HL-60 (cell line): ENCODE measurements around the gene PXDN.

Source experiments
- GABPA ChIP-seq: IDR thresholded peaks from 2 replicates; pipeline ENCODE4 v1.6.1; 2012; ENCODE audit warnings: low read depth
- POLR2AphosphoS5 ChIP-seq: IDR thresholded peaks from 2 replicates; pipeline ENCODE4 v1.6.1; 2012; ENCODE audit warnings: low read depth
- SPI1 ChIP-seq: IDR thresholded peaks from 2 replicates; pipeline ENCODE4 v1.6.1; 2012; ENCODE audit warnings: low read depth, mild to moderate bottlenecking, borderline replicate concordance
- TF ChIP-seq, protein P1 (sequence below): IDR thresholded peaks from one replicate; pipeline ENCODE4 v1.5.1; 2011; ENCODE audit warnings: low read length, control low read depth, inconsistent platforms; ENCODE audit not compliant: insufficient read depth
- TF ChIP-seq, protein P2 (sequence below): IDR thresholded peaks from 2 replicates; pipeline ENCODE4 v1.6.1; 2012; ENCODE audit warnings: low read depth; ENCODE audit not compliant: insufficient replicate concordance

DNA sequence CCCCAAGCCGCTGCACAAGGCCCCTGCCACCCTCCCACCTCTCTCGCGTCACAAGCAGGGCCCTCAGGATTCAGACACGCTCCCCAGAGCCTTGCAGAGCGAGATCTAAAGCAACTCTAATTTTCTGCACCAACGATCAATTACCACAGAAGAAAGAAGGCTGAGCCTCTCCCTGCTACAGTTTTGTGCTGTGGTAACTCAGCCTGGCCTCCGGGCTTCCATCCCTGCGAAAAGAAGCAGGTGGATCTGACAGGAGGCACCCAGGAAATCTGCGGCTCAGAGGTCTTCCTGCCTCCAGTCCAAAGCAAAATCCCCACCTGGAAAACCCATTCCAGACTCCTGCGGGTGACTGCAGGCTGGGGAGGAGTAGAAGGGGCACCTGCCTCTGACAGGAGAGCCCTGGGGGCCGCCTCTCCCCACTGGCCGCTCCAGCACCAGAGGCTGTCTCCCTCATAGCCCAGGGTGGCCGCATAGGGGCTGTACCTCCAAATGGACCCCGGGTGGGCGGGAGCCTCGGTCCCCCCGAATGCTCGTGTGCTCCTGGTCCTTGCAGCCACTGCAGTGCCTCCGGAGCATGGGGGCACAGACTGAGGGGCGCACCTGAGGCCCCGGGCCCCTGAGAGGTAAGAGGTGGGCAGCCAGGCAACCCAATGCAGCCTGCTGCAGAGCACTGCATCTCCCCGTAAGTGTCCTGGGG is 31.0 kb downstream of the PXDN start:
- TF ChIP-seq, protein P1, sequence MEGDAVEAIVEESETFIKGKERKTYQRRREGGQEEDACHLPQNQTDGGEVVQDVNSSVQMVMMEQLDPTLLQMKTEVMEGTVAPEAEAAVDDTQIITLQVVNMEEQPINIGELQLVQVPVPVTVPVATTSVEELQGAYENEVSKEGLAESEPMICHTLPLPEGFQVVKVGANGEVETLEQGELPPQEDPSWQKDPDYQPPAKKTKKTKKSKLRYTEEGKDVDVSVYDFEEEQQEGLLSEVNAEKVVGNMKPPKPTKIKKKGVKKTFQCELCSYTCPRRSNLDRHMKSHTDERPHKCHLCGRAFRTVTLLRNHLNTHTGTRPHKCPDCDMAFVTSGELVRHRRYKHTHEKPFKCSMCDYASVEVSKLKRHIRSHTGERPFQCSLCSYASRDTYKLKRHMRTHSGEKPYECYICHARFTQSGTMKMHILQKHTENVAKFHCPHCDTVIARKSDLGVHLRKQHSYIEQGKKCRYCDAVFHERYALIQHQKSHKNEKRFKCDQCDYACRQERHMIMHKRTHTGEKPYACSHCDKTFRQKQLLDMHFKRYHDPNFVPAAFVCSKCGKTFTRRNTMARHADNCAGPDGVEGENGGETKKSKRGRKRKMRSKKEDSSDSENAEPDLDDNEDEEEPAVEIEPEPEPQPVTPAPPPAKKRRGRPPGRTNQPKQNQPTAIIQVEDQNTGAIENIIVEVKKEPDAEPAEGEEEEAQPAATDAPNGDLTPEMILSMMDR: no peak
- no peak for TF ChIP-seq POLR2AphosphoS5
- TF ChIP-seq, protein P2, sequence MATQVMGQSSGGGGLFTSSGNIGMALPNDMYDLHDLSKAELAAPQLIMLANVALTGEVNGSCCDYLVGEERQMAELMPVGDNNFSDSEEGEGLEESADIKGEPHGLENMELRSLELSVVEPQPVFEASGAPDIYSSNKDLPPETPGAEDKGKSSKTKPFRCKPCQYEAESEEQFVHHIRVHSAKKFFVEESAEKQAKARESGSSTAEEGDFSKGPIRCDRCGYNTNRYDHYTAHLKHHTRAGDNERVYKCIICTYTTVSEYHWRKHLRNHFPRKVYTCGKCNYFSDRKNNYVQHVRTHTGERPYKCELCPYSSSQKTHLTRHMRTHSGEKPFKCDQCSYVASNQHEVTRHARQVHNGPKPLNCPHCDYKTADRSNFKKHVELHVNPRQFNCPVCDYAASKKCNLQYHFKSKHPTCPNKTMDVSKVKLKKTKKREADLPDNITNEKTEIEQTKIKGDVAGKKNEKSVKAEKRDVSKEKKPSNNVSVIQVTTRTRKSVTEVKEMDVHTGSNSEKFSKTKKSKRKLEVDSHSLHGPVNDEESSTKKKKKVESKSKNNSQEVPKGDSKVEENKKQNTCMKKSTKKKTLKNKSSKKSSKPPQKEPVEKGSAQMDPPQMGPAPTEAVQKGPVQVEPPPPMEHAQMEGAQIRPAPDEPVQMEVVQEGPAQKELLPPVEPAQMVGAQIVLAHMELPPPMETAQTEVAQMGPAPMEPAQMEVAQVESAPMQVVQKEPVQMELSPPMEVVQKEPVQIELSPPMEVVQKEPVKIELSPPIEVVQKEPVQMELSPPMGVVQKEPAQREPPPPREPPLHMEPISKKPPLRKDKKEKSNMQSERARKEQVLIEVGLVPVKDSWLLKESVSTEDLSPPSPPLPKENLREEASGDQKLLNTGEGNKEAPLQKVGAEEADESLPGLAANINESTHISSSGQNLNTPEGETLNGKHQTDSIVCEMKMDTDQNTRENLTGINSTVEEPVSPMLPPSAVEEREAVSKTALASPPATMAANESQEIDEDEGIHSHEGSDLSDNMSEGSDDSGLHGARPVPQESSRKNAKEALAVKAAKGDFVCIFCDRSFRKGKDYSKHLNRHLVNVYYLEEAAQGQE: no peak
- TF ChIP-seq GABPA: no peak
- TF ChIP-seq SPI1: no peak
